ENCODE data around the gene WFDC2.
"Not testable (repeated sequence)": the region's sequence is repeated elsewhere in the genome, so short reads cannot be mapped to it uniquely, and the experiment has no call there.

Gene WFDC2

DNA sequence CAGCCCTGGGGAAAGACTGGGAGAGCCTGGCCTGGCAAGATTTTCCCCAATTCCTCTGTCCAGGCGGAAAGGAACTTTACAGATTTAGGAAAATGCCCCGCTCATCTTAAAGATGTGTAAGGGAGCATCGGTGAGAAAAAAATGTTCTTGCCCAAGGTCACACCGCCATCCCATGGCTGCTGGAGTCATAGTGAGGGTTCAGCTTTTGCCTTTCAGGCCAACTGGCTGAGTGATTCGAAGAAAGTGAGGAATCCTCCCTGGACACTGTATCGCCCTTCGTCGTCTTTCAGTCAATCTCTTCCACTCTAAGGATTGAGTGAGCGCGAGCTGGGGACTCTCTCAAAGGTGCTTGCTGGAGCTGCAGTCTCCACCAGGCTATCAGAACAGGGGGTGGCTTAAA lies 1.4 kb downstream of the WFDC2 start:
- TF ChIP-seq, protein P1, sequence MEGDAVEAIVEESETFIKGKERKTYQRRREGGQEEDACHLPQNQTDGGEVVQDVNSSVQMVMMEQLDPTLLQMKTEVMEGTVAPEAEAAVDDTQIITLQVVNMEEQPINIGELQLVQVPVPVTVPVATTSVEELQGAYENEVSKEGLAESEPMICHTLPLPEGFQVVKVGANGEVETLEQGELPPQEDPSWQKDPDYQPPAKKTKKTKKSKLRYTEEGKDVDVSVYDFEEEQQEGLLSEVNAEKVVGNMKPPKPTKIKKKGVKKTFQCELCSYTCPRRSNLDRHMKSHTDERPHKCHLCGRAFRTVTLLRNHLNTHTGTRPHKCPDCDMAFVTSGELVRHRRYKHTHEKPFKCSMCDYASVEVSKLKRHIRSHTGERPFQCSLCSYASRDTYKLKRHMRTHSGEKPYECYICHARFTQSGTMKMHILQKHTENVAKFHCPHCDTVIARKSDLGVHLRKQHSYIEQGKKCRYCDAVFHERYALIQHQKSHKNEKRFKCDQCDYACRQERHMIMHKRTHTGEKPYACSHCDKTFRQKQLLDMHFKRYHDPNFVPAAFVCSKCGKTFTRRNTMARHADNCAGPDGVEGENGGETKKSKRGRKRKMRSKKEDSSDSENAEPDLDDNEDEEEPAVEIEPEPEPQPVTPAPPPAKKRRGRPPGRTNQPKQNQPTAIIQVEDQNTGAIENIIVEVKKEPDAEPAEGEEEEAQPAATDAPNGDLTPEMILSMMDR (IDR thresholded peaks at IDR 0.05; ENCODE audit: insufficient read depth, low read length, poor library complexity, severe bottlenecking), result no peak
- Histone ChIP-seq H3K27me3 (replicated peaks; ENCODE audit: control insufficient read depth, insufficient read depth, low read length) (peaks cover 5% of the 10 kb centered on the region), H3K4me3 (replicated peaks; ENCODE audit: low read depth, low read length) (no peak overlapping the region), H3K36me3 (ENCODE audit: control insufficient read depth, insufficient read depth, low read length) (no peaks in the 10 kb centered on the region)
- DNase-seq (ENCODE audit: extremely low read depth, insufficient read length), result no peak

DNA sequence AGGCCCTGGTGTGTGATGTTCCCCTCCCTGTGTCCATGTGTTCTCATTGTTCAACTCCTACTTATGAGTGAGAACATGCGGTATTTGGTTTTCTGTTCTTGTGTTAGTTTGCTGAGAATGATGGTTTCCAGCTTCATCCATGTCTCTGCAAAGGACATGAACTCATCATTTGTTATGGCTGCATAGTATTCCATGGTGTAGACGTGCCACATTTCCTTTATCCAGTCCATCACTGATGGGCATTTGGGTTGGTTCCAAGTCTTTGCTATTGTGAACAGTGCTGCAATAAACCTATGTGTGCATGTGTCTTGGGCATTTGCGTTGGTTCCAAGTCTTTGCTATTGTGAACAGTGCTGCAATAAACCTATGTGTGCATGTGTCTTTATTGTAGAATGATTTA lies 2.7 kb downstream of the WFDC2 start:
- H3K36me3 ChIP-seq (ENCODE audit: control insufficient read depth, insufficient read depth, low read length); H3K27me3 ChIP-seq (replicated peaks; ENCODE audit: control insufficient read depth, insufficient read depth, low read length); H3K4me3 ChIP-seq (replicated peaks; ENCODE audit: low read depth, low read length); DNase-seq (ENCODE audit: extremely low read depth, insufficient read length): not testable (repeated sequence)

DNA sequence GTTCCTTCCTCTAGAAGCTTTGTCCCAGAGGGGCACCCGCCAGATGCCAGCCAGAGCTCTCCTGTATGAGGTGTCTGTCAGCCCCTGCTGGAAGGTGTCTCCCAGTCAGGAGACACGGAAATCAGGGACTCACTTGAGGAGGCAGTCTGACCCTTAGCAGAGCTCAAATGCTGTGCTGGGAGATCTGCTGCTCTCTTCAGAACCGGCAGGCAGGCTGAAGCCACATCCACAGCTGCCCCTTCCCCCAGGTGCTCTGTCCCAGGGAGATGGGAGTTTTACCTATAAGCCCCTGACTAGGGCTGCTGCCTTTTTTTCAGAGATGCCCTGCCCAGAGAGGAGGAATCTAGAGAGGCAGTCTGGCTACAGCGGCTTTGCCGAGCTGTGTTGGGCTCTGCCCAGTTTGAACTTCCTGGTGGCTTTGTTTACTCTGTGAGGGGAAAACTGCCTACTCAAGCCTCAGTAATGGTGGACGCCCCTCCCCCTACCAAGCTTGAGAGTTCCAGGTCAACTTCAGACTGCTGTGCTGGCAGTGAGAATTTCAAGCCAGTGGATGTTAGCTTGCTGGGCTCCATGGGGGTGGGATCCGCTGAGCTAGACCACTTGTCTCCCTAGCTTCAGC lies 8.1 kb downstream of the WFDC2 start:
- H3K27me3 ChIP-seq (replicated peaks; ENCODE audit: control insufficient read depth, insufficient read depth, low read length); H3K36me3 ChIP-seq (ENCODE audit: control insufficient read depth, insufficient read depth, low read length); DNase-seq (ENCODE audit: extremely low read depth, insufficient read length); H3K4me3 ChIP-seq (replicated peaks; ENCODE audit: low read depth, low read length): not testable (repeated sequence)

DNA sequence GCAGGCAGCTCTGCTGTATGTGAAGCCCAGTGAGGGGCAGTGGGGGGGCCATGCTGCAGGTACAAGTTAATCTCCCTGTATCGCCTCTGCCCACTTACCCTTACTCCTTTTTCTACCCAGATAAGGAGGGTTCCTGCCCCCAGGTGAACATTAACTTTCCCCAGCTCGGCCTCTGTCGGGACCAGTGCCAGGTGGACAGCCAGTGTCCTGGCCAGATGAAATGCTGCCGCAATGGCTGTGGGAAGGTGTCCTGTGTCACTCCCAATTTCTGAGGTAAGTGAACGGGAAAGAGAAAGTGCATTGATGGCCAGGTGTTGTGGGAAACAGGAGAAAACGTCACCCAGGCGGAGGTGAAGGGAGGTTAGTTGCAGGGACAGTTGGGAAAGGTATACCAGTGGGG lies 10.3 kb downstream of the WFDC2 start:
- TF ChIP-seq, protein P1 (IDR thresholded peaks at IDR 0.05; ENCODE audit: insufficient read depth, low read length, poor library complexity, severe bottlenecking), result no peak
- H3K4me3 ChIP-seq (replicated peaks; ENCODE audit: low read depth, low read length), result no peak overlapping the region
- no peaks in the 10 kb centered on the region; the same call in none of the 2 replicates for H3K27me3 ChIP-seq (replicated peaks; ENCODE audit: control insufficient read depth, insufficient read depth, low read length)
- no peak for DNase-seq (ENCODE audit: extremely low read depth, insufficient read length)
- no peaks in the 10 kb centered on the region for H3K36me3 ChIP-seq (ENCODE audit: control insufficient read depth, insufficient read depth, low read length)

DNA sequence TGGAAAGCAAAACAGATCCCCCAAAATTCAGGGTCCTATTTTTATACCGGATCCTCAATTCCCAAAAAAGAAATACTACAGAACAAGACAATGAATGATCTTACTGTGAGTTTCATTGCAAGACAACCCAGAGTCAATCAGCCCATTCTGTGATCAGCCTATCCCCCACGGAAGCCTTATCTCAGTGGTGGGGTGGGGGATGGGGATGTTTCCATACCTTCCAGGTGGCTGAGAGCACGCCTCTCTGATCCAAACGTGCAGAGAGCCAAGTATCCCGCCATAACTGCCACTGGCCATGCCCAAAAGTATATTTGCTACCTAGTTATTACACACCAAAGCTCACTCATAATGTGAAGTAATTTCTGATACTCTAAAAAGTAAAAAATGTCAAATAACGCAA lies 15.1 kb downstream of the WFDC2 start:
- DNase-seq (ENCODE audit: extremely low read depth, insufficient read length), result no peak
- no peak overlapping the region for H3K4me3 ChIP-seq (replicated peaks; ENCODE audit: low read depth, low read length)
- no peaks in the 10 kb centered on the region; the same call in none of the 2 replicates for H3K27me3 ChIP-seq (replicated peaks; ENCODE audit: control insufficient read depth, insufficient read depth, low read length)
- H3K36me3 ChIP-seq (ENCODE audit: control insufficient read depth, insufficient read depth, low read length), result no peaks in the 10 kb centered on the region
- TF ChIP-seq, protein P1 (IDR thresholded peaks at IDR 0.05; ENCODE audit: insufficient read depth, low read length, poor library complexity, severe bottlenecking), result no peak

DNA sequence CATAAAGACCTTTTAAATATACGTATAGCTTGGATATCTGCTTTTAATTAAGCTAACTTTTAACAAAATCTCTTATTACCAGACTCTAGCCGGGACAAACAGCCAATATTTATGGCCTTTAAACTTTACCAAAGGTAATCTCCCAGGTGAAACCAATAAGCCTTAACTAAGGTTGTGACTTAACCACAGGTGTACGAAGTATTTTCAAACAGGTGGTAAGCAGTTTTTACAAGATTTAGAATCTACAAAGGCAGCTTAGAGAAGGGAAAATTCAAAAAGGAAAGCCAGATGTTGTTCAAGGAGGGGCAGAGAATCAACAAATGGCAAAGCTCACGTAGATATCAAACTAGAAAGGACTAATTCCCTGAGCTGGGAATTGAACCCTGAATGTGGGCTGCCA lies 15.8 kb downstream of the WFDC2 start:
- TF ChIP-seq, protein P1 (IDR thresholded peaks at IDR 0.05; ENCODE audit: insufficient read depth, low read length, poor library complexity, severe bottlenecking), result no peak
- Histone ChIP-seq H3K27me3 (replicated peaks; ENCODE audit: control insufficient read depth, insufficient read depth, low read length) (no peaks in the 10 kb centered on the region; the same call in none of the 2 replicates), H3K4me3 (replicated peaks; ENCODE audit: low read depth, low read length) (no peak overlapping the region), H3K36me3 (ENCODE audit: control insufficient read depth, insufficient read depth, low read length) (no peaks in the 10 kb centered on the region)
- DNase-seq (ENCODE audit: extremely low read depth, insufficient read length), result no peak

DNA sequence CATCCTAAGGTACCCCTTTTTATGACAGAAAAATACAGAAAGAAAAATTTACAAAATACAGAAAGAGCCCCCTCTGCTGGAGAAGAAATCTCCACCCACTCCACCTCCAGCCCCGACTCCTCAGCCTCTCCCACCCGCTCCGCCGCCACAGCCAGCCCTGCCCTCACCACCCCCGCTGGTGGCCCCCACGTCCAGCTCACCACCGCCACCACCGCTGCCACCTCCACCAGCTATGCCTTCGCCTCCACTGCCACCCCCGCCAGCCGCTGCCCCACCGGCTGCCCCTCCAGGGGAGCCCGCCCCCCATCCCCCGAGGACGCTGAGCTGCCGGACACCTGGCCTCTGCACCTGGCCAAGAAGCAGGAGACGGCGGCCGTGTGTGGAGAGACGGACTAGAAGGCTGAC lies 17.7 kb downstream of the WFDC2 start:
- Histone ChIP-seq H3K4me3 (replicated peaks; ENCODE audit: low read depth, low read length) (no peak overlapping the region), H3K27me3 (replicated peaks; ENCODE audit: control insufficient read depth, insufficient read depth, low read length) (no peaks in the 10 kb centered on the region; the same call in none of the 2 replicates), H3K36me3 (ENCODE audit: control insufficient read depth, insufficient read depth, low read length) (no peaks in the 10 kb centered on the region)
- TF ChIP-seq, protein P1 (IDR thresholded peaks at IDR 0.05; ENCODE audit: insufficient read depth, low read length, poor library complexity, severe bottlenecking), result peak; percentile 18
- DNase-seq (ENCODE audit: extremely low read depth, insufficient read length), result no peak
